SK-N-SH (cell line): ENCODE data around the gene ZSCAN12. TPM values are rescaled to one million over a fixed set of nuclear protein-coding genes. Genes with fewer than 3 reads are reported as not detected.

Experiments
- CTCF ChIA-PET: fragments of 300-600, 350-600 bp; formaldehyde crosslinking; extraction: SDS; loops from one replicate; lab custom pipeline; 2021; lab: Yijun Ruan, JAX
- POLR2A ChIA-PET: fragments of 350-600 bp; sonication (Branson Sonifier 250); formaldehyde crosslinking; extraction: SDS; loops from one replicate; lab custom pipeline; 2020; ENCODE audit warnings: antibody characterized with exemption, inconsistent platforms; lab: Yijun Ruan, JAX
- DNase-seq: peaks from one replicate; pipeline ENCODE4 v3.0.0; 2012
- H2AFZ ChIP-seq: fragments of 200-600 bp; sonication (generic); 2 replicates; pipeline ENCODE4 v1.8.1; 2016; ENCODE audit warnings: antibody characterized with exemption, mild to moderate bottlenecking, low read depth
- H3F3A ChIP-seq: fragments of 200-600 bp; sonication (generic); replicated peaks from 2 replicates; pipeline ENCODE3; 2016; ENCODE audit warnings: antibody characterized with exemption, mild to moderate bottlenecking; ENCODE audit not compliant: insufficient read depth
- H3K27ac ChIP-seq, 2 experiments: fragments of 200-500 bp in 1 of 2; fragments of 200-600 bp in 1 of 2; sonication (Bioruptor generic) in 1 of 2; sonication (generic), shearing (Covaris generic) in 1 of 2; 2 replicates each; pipeline versions ENCODE4 v1.5.1 to v1.6.1; 2014 to 2016; ENCODE audit warnings: low read depth in 2 of 2, inconsistent platforms in 1 of 2, low read length in 1 of 2, mild to moderate bottlenecking in 1 of 2, mixed read lengths in 1 of 2
- H3K27me3 ChIP-seq: fragments of 200-600 bp; sonication (generic), shearing (Covaris generic); 2 replicates; pipeline ENCODE4 v1.6.1; 2016; ENCODE audit warnings: mixed run types; ENCODE audit not compliant: insufficient read depth
- H3K36me3 ChIP-seq, 2 experiments: fragments of 200-500 bp in 1 of 2; fragments of 200-600 bp in 1 of 2; sonication (Bioruptor generic) in 1 of 2; sonication (generic) in 1 of 2; replicated peaks in 1 of 2; 2 replicates each; pipeline versions ENCODE3 to v1.5.1; 2014 to 2016; ENCODE audit warnings: low read length in 1 of 2, mild to moderate bottlenecking in 1 of 2; ENCODE audit not compliant: insufficient read depth in 2 of 2, control insufficient read depth in 1 of 2
- H3K4me1 ChIP-seq, 2 experiments: fragments of 200-500 bp in 1 of 2; fragments of 200-600 bp in 1 of 2; sonication (Bioruptor generic) in 1 of 2; sonication (generic), shearing (Covaris generic) in 1 of 2; 2 replicates each; pipeline versions ENCODE4 v1.5.1 to v1.6.1; 2014 to 2016; ENCODE audit warnings: low read depth in 1 of 2, low read length in 1 of 2, mixed run types in 1 of 2; ENCODE audit not compliant: insufficient read depth in 2 of 2, control insufficient read depth in 1 of 2
- H3K4me2 ChIP-seq: fragments of 200-600 bp; sonication (generic), shearing (Covaris generic); 2 replicates; pipeline ENCODE4 v1.6.1; 2017; ENCODE audit warnings: mixed run types
- H3K4me3 ChIP-seq, 2 experiments: fragments of 200-500 bp in 1 of 2; fragments of 200-600 bp in 1 of 2; sonication (Bioruptor generic) in 1 of 2; sonication (generic), shearing (Covaris generic) in 1 of 2; 2 replicates each; pipeline versions ENCODE4 v1.5.1 to v1.8.1; 2014 to 2016; ENCODE audit warnings: low read depth in 2 of 2, inconsistent platforms in 1 of 2, low read length in 1 of 2, mild to moderate bottlenecking in 1 of 2, mixed read lengths in 1 of 2, moderate library complexity in 1 of 2
- H3K79me2 ChIP-seq: fragments of 200-600 bp; sonication (generic); 2 replicates; pipeline ENCODE4 v1.8.1; 2017; ENCODE audit warnings: mild to moderate bottlenecking; ENCODE audit not compliant: insufficient read depth
- H3K9ac ChIP-seq: fragments of 200-600 bp; sonication (generic); 2 replicates; pipeline ENCODE4 v1.6.1; 2017; ENCODE audit warnings: mixed run types
- H3K9me2 ChIP-seq: fragments of 200-600 bp; sonication (generic); 2 replicates; pipeline ENCODE4 v1.6.1; 2017; ENCODE audit warnings: mixed run types
- H3K9me3 ChIP-seq: fragments of 200-600 bp; sonication (generic); 2 replicates; pipeline ENCODE4 v1.6.1; 2017; ENCODE audit warnings: mixed run types, mild to moderate bottlenecking, moderate library complexity
- H4K20me1 ChIP-seq: fragments of 200-600 bp; sonication (generic); 2 replicates; pipeline ENCODE4 v1.6.1; 2017; ENCODE audit warnings: mild to moderate bottlenecking, mixed run types; ENCODE audit not compliant: insufficient read depth
- CHD2 ChIP-seq: fragments of 150-350 bp; IDR thresholded peaks from 2 replicates; pipeline ENCODE4 v1.6.1; 2018; ENCODE audit warnings: low read length; ENCODE audit not compliant: partially characterized antibody
- EZH2phosphoT487 ChIP-seq: fragments of 200-600 bp; sonication (generic); IDR thresholded peaks from 2 replicates; pipeline ENCODE4 v1.6.1; 2017; ENCODE audit warnings: low read depth, mixed run types, mild to moderate bottlenecking, antibody characterized with exemption, moderate library complexity, borderline replicate concordance
- FOSL2 ChIP-seq: IDR thresholded peaks from 2 replicates; pipeline ENCODE4 v1.4.0; 2012; ENCODE audit warnings: low read depth, mild to moderate bottlenecking, moderate library complexity, borderline replicate concordance
- FOXJ3 ChIP-seq: sonication (generic); formaldehyde crosslinking; IDR thresholded peaks from 2 replicates; pipeline ENCODE4 v1.5.1; 2020; ENCODE audit warnings: mild to moderate bottlenecking, missing genetic modification reagents
- JUND ChIP-seq: IDR thresholded peaks from 2 replicates; pipeline ENCODE4 v1.4.0; 2012
- RAD21 ChIP-seq: IDR thresholded peaks from 2 replicates; pipeline ENCODE4 v1.6.1; 2012; ENCODE audit warnings: mild to moderate bottlenecking, low read length
- RFX5 ChIP-seq: IDR thresholded peaks from 2 replicates; pipeline ENCODE4 v1.6.1; 2012; ENCODE audit warnings: mild to moderate bottlenecking, improper control_type of control experiment, low read length
- WGBS: methylation state at CpG from one replicate; pipeline ENCODE4 v1.1.6; 2017; ENCODE audit warnings: low lambda C conversion rate; 5-methylcytosine and 5-hydroxymethylcytosine counted together
- polyA plus RNA-seq, 3 experiments: library from polyadenylated mRNA; depleted of rRNA; stranded (reverse); fragments of >200 nt; gene quantifications; 2 replicates each; pipeline ENCODE4 v1.2.3, GENCODE V29; 2012
- TF ChIP-seq, protein P1 (sequence below): fragments of 150-350 bp; IDR thresholded peaks from 2 replicates; pipeline ENCODE4 v1.6.1; 2016; ENCODE audit warnings: mild to moderate bottlenecking, low read depth, low read length
- TF ChIP-seq, protein P2 (sequence below): IDR thresholded peaks from 2 replicates; pipeline ENCODE4 v1.4.0; 2012; ENCODE audit warnings: low read depth
- TF ChIP-seq, protein P3 (sequence below): IDR thresholded peaks from 2 replicates; pipeline ENCODE4 v1.4.0; 2012; ENCODE audit warnings: low read depth, borderline replicate concordance

The ZSCAN12 gene
- polyA plus RNA-seq, 1 of the 3 experiments (the other 2 are of a cell fraction): 1.6 TPM

DNA sequence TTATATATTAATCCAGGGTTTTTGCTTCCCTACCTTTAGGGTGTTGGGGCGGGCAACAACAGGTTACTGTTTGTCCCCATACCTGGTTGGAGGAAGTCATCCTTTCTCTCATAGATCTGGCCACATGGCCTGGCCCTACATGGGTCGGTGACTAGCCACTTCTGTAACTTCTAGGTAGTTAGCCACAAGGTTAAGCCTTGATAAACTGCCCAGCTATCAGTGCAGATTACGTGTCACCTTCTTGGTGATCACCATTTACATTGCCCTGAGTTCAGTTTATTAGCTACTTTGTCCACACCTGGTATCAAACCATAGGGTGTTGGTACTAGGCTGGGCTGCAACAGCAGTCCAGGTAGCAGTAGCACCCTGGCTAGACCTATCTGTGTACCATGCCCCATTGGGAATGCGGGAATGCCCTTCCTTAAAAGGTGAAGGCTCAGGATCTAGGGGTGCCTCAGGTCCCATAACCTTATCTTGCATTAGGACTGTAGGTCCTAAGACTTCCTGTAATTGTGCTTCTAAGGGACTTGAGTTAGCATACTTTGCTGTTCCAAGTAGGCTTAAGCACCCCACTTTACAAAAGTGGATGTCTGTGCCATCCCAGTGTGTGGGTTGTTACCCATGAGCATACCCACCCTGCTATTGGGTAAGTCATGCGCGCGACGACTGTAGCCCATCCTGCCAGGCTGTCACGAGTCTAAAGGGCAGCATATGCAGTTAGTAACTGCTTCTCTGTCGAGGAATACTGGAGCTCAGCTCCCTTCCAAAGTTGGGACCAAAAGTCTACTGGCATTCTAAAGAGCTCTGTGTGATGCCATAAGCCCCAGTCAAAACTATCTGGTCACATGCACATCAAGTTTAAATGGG is 44.6 kb downstream of the ZSCAN12 start:
- TF ChIP-seq JUND (no peak), FOXJ3 (CRISPR knock-in tag) (no peak), RAD21 (no peak), CHD2 (no peak), RFX5 (no peak), FOSL2 (no peak), EZH2phosphoT487 (no peak)
- TF ChIP-seq, protein P1, sequence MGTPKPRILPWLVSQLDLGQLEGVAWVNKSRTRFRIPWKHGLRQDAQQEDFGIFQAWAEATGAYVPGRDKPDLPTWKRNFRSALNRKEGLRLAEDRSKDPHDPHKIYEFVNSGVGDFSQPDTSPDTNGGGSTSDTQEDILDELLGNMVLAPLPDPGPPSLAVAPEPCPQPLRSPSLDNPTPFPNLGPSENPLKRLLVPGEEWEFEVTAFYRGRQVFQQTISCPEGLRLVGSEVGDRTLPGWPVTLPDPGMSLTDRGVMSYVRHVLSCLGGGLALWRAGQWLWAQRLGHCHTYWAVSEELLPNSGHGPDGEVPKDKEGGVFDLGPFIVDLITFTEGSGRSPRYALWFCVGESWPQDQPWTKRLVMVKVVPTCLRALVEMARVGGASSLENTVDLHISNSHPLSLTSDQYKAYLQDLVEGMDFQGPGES: no peak
- TF ChIP-seq, protein P2, sequence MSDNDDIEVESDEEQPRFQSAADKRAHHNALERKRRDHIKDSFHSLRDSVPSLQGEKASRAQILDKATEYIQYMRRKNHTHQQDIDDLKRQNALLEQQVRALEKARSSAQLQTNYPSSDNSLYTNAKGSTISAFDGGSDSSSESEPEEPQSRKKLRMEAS: no peak
- TF ChIP-seq, protein P3, sequence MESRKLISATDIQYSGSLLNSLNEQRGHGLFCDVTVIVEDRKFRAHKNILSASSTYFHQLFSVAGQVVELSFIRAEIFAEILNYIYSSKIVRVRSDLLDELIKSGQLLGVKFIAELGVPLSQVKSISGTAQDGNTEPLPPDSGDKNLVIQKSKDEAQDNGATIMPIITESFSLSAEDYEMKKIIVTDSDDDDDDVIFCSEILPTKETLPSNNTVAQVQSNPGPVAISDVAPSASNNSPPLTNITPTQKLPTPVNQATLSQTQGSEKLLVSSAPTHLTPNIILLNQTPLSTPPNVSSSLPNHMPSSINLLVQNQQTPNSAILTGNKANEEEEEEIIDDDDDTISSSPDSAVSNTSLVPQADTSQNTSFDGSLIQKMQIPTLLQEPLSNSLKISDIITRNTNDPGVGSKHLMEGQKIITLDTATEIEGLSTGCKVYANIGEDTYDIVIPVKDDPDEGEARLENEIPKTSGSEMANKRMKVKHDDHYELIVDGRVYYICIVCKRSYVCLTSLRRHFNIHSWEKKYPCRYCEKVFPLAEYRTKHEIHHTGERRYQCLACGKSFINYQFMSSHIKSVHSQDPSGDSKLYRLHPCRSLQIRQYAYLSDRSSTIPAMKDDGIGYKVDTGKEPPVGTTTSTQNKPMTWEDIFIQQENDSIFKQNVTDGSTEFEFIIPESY: no peak
- no peak overlapping the region for H3K9ac ChIP-seq

More for the DNA sequence above, 44.6 kb downstream of the ZSCAN12 start:
- CTCF ChIA-PET: interaction anchor here (0.9 to 3.4 kb wide), 21 partner anchors 10 to 374 kb away, joined by 3 to 29 read pairs (median 8); partner anchors contain the start of genes PGBD1, ZSCAN26 and ZSCAN31
- Histone ChIP-seq H2AFZ (peak overlapping the region; percentile 24; the same call in 1 of the 2 replicates), H3K36me3 (no peaks in the 10 kb centered on the region), H3F3A (no peaks in the 10 kb centered on the region), H3K9me2 (no peaks in the 10 kb centered on the region), H3K4me2 (peak overlapping the region; percentile 85), H4K20me1 (no peaks in the 10 kb centered on the region), H3K4me3 (peak overlapping the region; percentile 75 to 84; a peak in 3 of 4 replicates), H3K9me3 (no peaks in the 10 kb centered on the region), H3K4me1 (peaks cover 10 to 22% of the 10 kb centered on the region in 2 experiments; a peak in 3 of 4 replicates), H3K79me2 (peaks cover 39% of the 10 kb centered on the region), H3K27ac (peak overlapping the region; percentile 59 to 71; a peak in 3 of 4 replicates), H3K27me3 (no peaks in the 10 kb centered on the region)
- POLR2A ChIA-PET: interaction anchor here (0.6 to 2.2 kb wide), 6 partner anchors 19 to 462 kb away, joined by 3 to 12 read pairs (median 8); partner anchors contain the start of genes ZKSCAN8, ZSCAN26 and ZSCAN31
- 96% methylated on average over 10 of the region's 10 CpGs for WGBS
- DNase-seq: no peak
